IPS DF 4.7 (cell line): ENCODE data around the gene VPS37B.
"Not testable (repeated sequence)": the region's sequence is repeated elsewhere in the genome, so short reads cannot be mapped to it uniquely, and the experiment has no call there.

Experiments
- DNase-seq: peaks from one replicate; pipeline ENCODE4 v3.0.0-alpha.2; 2013; ENCODE audit warnings: low spot score; ENCODE audit errors: extremely low read depth

The VPS37B gene

DNA sequence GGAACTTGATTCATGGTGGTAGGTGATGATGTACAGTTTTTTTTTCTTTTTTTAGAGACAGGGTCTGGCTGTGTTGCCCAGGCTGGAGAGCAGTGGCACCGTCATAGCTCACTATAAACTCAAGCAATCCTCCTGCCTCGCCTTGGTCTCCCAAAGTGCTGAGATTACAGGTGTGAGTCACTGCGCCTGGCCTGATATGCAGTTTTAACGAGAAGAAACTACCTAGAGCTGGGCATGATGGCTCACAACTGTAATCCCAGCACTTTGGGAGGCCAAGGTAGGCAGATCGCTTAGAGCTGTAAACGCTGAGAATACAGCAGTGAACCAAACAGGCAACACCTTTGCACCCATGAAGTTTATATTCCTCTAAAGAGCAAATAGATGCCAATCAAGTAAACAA is 13.0 kb upstream of the VPS37B start:
- no peak for DNase-seq

DNA sequence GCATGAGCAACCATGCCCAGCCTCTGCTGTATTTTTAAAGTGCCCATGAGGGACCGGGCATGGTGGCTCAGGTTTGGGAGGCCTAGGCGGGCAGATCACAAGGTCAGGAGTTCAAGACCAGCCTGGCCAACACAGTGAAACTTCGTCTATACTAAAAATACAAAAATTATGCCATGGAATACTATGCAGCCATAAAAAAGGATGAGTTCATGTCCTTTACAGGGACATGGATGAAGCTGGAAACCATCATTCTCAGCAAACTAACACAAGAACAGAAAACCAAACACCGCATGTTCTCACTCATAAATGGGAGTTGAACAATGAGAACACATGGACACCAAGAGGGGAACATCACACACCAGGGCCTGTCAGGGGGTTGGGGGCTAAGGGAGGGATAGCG is 9.3 kb upstream of the VPS37B start:
- not testable (repeated sequence) for DNase-seq

DNA sequence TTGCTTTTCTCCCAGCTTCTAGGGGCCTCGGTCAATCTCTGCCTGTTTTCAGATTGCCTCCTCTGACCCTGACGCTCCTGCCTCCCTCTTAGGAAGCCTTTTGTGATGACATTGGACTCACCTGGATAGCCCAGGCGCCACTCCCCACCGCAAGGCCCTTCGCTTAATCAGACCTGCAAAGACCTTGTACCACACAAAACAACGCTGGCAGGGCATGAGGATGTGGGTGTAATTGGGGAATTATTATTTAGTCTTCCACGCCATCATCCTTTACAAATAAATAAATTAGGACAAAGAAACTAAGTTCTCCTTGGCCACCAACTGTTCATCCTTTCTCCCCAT is 7.7 kb upstream of the VPS37B start:
- no peak for DNase-seq

DNA sequence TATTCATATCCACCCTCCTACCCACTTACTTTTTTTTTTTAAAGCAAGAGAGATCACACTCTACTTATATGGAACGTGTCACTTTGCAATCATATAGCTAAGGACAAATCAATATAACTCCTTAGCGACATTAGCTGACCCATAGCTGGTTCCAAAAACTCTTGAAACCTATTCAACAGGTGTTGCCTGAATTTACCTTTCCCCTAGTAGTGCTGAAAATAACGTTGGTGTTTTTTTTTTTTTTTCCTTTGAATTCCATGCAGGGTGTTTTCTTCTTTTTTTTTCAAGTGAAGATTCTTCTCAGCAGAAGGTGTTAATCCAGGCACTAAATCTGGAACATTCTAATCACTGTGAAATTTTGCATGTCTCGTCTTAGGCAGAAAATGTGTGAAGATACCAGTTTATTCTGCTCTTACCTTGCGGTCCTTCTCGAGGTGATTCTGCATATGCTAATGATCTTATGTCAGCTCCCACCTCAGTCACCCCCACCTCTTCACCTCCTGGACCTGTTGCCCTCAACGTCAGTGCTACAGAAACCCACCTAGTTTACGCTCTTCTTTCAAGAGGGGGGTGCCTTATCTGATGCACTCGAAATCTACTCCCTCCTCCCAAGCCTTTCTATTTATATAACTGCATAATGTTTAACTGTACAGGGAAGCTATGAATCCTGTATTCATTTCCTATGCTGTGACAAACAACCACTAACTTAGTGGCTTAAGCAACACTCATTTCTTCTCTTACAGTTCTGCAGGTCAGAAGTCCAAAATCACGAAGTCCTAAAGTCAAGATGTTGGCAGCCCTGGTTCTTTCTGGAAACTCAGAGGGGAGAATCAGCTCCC is 7.1 kb upstream of the VPS37B start:
- DNase-seq, result no peak

DNA sequence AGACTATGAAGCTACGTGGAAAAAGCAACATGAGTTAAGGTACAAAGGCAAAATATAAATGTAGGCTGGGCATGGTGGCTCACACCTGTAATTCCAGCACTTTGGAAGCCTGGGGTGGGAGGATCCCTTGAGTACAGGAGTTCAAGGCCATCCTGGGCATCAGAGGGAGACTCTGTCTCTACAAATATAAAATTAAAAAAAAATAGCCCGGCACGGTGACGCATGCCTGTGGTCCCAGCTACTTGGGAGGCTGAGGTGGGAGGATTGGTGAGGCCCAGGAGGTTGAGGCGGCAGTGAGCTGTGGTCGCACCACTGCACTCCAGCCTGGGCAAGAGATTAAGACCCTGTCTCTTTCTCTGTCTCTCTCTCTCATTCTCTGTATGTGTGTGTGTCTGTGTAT is 4.0 kb upstream of the VPS37B start:
- no peak for DNase-seq

DNA sequence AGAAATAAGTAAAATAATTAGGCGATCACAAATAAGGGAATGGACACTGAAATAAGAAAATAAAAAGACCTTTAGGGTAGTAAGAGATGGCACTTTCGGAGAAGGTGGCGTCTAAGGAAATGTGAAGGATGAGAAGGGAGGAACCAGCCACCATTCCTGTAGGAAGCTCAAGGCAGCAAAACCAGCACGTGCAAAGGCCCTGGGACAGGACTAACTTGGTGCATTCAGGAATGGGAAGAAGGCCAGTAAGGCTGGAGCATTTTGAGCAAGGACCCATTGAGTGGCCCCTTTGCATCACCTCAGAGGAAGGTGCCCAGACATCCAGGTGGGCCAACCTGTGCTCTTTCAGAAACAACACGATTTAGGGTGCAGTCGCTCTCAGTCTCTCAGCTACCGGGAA is 738 bp upstream of the VPS37B start:
- DNase-seq, result no peak

DNA sequence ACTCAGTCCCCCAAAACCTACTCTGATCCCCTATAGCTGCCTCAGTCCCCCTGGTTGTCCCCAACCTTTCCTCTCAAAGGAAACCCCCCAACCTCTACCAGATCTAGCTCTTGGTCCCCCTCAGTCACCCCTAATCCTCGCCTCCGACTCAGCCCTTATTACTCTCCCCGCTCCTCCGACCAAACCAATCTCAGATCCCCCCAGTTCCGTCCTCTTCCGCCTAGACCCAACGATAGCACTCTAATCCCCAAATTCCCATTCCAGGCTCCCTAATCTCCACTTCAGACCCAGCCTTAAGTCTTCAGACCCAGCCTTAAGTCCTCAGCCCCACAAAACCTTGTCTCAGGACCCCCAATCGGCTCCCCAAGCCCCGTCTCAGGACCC is 612 bp downstream of the VPS37B start:
- DNase-seq, result no peak

DNA sequence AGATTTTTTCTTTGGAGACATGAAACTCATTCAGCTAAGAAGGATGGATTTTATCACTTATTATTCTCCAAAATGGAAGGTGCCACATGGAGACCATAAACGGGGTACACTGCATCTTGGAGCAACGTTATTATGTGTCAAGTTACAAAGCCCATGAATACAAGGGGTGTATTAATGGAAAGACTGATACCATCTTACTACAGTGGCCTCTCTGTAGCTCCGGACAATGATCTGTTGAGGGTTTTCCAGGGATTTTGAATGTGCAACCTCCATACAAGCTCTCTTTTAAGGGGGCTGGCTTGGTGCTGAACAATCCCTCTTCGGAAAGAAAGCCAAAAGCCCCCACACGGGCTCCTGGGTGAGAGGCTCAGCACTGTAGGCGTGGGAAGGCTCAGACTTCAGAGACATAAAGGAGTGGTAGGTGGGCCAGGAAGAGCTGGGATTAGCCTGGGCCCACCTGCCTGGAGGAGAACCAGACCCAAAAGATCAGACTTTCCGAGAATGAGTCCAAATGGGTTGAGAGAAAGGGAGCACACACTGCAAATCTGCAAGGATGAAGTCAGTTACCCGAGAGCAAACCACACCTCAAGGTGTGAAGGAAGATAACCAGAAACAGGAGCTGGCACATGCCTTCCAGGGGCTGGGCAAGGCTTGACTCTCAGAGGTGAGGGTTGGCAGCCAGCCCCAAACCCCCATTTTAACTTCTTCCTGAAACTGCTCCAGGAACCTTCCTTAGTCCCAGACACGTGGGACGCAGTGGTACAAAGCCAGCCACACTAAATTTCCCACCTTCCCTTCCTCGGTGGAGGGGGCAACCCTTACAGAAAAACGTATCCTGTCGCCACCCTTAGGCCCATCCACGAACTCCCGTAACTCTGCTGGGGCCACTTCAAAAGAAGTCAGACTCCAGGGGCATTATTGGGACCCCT is 1.5 kb downstream of the VPS37B start:
- no peak for DNase-seq

DNA sequence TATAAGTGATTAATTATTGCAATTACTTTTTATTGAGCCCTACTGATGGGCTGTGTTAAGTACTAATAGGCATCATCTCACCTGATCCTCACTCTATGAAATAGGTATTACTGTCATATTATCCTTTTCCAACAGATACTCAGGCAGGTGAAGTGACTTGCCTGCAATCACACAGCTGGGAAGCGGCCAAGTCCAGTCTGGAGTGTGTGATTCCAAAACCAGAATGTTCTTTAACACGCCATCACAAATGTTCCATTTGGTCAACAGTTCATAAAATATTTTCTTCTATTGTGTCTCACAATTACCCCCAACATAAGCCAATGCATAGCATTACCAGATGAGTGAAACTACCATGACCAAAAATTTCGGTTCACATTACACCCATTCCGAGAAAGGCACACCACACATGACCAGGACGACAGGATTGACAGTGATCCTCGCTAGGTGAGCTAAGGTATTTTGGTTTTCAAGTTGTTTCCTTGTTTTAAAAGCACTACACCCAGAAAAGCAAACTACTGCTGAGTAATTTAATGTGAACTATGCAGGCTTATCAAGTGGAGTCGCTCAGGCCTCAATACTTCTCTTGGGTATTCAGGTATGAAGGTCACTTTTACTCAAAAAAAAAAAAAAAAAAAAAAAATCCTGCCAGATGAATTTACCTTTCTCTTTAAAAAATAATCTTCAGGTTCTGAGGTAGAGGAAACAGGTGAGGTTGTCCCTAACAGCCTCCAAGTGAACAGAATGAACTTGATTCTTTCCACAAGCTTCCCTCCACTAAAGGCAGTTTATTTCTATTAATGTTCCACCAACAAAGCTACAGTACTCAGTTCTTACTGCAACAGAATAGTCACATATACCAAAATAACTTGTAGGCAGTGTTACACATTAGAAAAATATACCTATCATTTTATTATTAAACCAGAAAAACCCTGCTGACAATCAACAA is 2.4 kb downstream of the VPS37B start:
- DNase-seq, result no peak

DNA sequence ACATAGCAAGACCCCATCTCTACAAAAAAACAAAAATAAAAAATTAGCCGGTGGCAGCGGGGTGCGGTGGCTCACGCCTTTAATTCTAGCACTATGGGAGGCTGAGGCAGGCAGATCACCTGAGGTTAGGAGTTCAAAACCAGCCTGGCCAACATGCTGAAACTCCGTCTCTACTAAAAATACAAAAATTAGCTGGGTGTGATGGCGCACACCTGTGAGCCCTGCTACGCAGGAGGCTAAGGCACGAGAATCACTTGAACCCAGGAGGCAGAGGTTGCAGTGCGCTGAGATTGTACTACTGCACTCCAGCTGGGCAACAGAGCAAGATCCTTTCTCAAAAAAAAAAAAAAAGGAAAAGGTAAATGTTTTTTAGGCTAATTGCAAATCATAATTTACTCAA is 3.2 kb downstream of the VPS37B start:
- not testable (repeated sequence) for DNase-seq

DNA sequence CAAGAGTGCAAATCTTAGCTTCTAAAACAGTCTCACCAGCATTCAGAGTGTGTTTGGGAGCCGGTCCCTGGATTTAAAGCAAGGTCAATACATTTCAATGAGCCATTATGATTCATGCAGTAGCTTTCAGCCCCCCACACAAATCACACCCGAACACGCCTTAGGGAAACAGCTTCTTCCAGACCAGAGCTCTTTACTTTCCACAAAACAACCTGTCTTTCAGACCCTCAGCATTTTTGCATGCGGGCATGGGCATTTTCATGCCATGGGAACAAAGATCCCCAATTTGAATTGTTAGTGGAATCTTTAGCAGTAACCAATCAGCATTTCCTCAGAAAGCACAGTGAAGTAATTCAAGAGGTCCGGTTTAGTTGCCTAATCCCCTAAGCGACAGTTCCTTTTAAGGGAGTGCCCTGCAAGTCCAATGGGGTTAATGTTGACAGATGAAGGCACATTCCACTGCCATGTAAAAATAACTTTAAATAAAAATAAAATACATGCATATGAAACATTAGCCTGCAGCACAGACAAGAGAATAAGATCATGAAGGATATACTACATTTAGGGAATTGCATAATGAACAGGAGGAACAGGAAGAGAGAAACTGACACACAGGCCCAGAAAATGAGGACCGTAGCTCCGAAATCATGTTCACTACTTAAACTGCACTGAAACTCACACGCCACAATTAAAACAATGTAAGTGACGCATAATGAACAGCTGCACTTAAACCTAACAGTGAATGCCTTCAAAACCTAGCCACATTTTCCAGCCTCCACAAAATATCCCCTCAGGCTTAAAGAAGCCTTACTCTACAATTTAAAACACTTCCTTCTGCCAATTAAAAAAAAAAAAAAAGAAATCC is 4.0 kb downstream of the VPS37B start:
- no peak for DNase-seq

DNA sequence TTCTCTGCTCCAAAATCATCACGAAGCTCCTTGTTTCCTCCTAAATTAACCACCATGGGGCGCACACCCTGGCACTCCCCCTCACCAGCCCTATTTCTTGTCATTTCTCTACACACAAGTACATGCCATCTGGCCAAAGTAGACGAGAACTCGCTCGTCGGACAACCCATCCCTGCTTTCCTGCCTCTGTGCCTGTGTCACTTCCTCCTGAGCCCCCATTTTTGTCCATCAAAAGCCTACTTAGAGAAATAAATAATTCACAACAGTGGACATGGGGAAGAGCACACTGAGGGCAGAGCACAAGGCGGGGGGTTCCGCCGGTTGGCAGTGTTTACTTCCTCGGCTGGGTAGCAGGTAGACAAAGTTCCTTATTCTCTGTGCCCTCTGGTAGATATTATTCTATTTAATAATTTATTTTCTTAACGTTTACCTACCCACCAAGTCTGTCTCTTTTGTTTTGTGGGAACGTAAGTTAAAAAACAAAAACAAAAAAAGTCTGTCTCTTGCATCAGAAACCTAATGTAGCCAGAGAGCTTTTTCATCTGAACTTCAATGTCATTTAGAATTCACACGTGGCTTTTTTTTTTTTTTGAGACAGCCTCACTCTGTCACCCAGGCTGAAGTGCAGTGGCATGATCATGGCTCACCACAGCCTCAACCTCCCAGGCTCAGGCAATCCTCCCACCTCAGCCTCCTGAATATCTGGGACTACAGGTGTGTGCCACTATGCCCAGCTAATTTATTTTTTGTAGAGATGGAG is 6.0 kb downstream of the VPS37B start:
- no peak for DNase-seq

DNA sequence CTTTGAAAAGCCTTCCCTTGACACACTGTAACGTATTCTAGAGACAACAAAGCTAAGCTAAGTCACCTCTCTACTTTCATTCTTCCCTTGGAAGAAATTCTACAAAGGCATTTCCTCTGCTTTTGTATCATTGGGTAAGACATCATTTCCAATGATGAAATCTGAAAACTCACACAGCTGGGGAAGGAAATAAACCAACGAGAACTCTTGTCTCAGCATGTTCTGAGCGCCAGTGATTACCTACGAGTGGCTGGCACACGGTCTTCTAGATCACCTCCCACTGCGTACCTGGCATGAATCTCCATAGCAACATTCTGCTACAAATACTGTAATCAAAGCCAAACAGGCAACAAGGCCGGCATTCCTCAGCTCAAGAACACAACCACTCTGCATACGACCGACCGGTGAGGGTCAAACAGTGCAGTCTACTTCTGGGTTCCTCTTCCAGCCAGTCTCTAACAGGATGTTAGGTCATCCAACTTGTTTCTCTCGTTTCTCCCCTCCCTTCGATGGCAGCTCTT is 7.6 kb downstream of the VPS37B start:
- DNase-seq, result no peak

DNA sequence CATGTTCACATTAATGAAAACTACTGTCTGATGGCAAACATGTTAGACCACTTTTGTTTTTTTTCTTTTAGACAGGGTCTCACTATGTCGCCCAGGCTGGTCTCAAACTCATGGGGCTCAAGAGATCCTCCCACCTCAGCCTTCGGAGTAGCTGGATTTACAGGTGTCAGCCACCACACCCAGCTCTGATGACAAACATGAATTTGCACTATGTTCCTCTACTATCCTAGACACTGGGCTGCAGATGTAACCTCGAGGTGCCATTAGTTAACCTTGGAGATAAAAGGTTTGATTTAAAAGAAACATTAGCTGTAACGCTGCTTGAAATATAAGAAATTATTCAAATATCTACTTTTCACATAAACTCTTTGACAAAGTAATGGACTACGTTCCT is 8.1 kb downstream of the VPS37B start:
- no peak for DNase-seq

DNA sequence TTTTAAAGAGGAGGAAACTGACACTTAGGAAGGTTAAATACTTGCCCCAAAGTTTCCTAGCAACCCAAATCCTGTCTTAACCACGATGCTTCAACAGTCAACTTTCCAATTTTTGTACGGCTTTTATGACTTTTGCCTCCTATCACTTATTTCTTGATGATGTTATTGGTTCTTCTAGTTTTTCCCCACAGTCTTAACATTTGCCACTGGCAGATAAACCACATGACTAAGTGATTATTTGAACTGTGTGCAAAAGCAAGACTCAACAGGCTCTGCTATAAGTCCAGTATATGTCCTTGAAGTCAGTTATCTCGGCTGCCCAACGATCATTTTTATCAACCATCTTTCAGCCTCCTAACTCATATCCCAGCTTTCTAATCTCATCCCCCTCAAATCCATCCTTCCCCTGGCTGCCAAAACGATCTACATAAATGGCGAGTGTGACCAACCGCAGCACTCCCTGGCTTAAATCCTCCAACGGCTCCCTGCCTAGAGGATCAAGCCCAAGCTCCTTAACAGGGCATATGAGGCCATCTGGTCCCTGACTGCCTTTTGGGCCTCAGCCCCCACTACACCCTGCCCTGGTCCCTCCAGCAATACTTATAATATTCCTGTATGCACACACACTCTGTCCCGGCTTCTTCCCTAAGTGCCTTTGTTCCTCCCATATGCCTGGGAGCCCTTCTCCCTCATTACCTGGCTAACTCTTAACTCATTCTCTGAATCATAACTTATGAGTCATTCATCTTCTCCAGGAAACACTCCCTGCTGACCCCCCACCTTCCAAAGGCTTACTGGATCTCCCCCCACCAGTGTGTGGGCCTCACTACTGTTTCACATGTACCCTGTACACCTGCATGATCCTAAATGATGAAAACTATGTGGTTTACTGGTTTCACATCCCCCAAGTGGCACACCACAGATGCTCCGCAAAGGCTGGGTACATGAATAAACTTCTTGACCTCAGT is 8.8 kb downstream of the VPS37B start:
- no peak for DNase-seq

DNA sequence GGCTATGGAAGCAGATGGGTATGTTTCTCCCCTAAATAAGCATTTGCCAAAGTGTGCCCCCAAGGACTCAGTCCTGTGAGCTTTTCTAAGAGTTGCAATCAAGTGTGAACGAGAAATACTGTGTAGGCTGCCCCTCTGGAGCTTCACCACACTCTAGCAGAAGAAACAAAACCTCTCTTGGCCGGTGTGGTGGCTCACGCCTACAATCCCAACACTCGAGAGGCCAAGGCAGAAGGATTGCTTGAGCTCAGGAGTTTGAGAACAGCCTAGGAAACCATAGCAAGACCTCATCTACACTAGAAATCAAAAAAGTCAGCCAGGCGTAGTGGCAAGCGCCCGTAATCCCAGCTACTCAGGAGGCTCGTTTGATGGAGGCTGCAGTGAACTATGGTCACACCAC is 9.8 kb downstream of the VPS37B start:
- DNase-seq, result no peak

DNA sequence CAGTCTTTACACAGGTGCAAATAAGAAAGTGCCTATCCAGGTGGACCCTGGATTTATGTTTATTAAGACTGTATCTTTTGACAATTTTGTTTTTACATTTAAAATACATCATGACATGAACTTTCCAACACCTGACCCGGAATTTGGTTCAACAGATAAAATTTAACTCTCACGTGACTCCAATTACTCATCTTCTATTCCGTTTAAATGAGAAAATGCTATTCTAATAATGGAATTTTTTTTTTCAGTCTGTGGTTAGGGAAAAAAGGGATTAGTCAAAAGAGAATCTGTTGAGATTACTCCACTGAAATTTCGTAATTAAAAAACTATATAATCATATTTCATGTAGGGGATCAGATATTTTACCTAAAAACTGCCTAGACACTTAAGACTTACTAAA is 11.1 kb downstream of the VPS37B start:
- DNase-seq, result no peak

DNA sequence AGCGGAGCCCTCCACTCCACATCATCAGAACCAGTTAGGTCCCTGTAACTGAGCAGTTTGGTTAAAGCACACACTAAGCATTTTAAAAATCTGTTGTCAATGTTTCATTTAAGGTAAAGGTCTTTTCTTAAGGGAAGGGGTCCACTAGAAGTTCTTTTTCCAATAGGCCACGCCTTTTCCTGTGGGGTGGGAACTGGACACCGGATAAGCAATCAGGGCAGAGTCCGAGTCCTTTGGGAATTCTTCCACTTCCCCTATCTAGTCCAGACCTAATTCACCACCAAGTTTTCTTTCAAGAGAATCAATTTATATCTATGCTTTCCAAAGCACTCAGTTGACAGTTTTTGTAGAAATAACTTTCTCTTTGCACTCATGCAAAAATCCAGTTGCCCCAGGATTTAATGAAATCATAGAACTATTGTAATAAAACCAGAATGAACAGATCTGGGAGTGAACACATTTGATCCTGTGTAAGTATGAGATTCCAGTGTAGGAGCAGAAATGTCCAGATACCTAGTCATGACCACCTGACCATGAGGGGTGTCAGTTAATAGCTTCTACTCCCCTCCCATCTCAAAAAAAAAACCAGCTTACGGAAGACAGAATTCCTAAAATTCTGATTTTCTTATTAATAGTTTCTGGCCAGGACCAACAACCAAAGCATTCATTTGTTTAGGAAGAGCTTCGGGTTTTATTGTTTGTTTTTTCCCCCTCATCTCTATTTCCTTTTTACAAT is 11.7 kb downstream of the VPS37B start:
- no peak for DNase-seq
